DND-41 (cell line): ENCODE results near the gene C4BPB.

Experiments used
- CTCF ChIP-seq: IDR thresholded peaks from 2 replicates; pipeline ENCODE4 v1.5.1; 2012; ENCODE audit warnings: borderline replicate concordance, low read length, moderate library complexity, mild to moderate bottlenecking; ENCODE audit not compliant: poor library complexity, severe bottlenecking; ENCODE audit errors: extremely low read depth
- EZH2 ChIP-seq: IDR thresholded peaks from 3 replicates; pipeline ENCODE4 v1.6.1; 2012; ENCODE audit warnings: borderline replicate concordance, low read depth, mild to moderate bottlenecking, moderate library complexity, low read length, inconsistent platforms; ENCODE audit not compliant: severe bottlenecking

DNA sequence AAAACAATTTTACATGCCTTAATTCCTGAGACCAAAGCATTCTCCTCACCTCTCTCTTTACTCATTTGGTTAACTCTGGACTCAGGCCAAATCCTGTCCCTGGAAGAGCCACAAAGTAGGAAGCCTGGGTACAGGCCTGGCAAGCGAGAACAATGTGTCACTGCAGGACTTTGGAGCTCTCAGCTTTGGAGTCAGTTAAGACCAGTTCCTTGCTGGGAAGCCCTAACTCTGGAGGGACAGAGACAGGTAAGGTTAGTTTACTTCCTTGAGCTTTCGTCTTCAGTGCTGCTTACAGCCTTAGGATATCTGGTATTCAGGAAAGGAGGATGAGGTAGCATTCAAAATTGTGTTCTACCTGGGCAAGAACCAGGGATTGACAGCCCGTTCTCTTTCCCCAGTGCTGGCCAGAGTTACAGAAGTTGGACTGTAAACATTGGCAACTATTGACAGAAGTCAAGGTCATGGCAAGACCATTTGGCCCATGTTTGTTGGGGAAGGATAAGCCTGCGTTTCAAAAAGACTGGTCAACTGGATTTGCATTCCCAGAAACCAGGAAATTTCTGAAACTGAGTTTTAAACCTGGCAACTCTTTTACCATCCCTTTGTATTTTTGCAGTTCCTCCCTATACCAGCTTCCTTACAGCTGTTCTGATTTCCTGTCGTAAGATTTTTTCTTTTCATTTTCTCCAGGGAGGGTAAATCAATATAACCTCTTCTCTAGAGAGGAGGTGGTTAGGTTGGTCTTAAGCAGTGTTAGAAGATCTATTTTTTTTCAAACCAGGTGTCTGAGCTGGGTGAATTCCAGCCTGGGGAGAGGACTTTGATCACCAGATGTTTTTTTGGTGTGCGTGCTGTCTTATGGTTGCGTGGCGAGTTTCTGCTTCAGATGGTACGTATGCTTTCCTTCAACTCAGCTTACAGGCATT, at the start of gene C4BPB:
- no peak for TF ChIP-seq CTCF
- TF ChIP-seq EZH2: no peak
